Stimulated activated CD4-positive, alpha-beta T cell treated with anti-CD3 and anti-CD28 coated beads, Interleukin-15, amount 100 ng/mL, for 1 hour (primary cell): Measurements from ENCODE around the gene C2CD5.
"Not testable (repeated sequence)": the region's sequence is repeated elsewhere in the genome, so short reads cannot be mapped to it uniquely, and the experiment has no call there.

Experiments
- DNase-seq, 2 donors: peaks; one replicate each; pipeline ENCODE4 v3.0.0-alpha.2; 2020; ENCODE audit warnings: low read depth in 1 of 2, low spot score in 1 of 2

Gene C2CD5

GRCh38 chr12:22535478-22535877 is 8.9 kb downstream of the C2CD5 start:
- DNase-seq: no peak

- DNase-seq: no peak
Observed at GRCh38 chr12:22535038-22535437, 9.3 kb downstream of the C2CD5 start.

- no peak for DNase-seq
Observed at GRCh38 chr12:22533155-22533554, 11.2 kb downstream of the C2CD5 start.

DNA sequence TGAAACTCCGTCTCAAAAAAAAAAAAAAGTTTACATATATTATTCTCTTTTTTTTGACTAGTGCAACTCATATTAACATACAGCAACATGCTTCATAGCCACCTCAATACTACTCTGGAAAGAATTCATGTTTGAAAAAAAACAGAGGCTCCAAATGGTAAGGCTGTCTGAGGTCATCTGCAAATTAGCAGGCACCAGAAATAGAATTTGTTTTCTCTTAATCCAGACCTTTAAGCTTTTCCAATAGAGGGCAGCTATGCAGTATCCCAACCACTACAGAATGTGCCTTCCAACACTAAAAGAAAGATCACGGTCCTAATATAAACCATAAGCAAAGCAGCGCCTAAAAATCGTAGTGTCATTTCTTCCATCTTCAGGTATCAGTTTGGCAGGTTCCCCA is 12.0 kb downstream of the C2CD5 start:
- DNase-seq: no peak

GRCh38 chr12:22531205-22531604 is 13.1 kb downstream of the C2CD5 start:
- DNase-seq: no peak

GRCh38 chr12:22529281-22530060 is 14.9 kb downstream of the C2CD5 start:
- no peak for DNase-seq

DNA sequence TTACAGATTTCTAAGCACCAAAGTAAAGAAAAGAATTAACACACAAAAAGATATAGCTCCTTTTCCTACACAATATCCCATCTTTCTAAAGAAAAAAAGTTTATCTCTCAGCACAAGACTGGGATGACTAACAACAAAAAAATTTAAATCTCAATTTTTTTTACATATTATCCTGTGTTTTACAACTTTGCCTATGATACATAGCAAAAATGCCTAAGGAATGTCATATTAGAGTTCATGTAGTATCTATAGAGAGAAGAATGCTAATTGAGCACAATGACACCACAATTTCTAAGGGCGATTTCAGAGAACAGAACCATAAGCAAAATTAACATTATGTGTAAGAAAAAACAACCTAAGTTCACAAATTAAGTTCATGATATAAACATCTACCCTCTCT is 16.3 kb downstream of the C2CD5 start:
- no peak for DNase-seq

GRCh38 chr12:22526836-22527235 is 17.5 kb downstream of the C2CD5 start:
- no peak for DNase-seq

DNA sequence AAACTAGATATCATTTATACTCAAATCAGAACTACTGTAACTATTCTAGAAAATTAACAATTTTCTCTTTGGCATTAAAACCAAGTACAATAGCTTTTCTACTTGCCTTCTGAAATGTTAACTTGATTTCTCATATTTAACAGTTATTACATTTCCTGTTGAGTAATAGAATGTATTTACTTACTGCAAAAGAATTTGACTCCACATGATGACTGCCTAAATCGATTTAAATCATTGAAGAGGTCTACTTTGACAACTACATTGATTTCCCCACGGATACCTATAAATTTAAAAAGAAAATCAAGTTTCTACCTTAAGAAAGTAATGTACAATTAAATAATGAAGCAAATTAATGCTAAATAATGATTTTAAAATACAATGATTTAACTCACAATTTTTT is 18.9 kb downstream of the C2CD5 start:
- DNase-seq: no peak

DNA sequence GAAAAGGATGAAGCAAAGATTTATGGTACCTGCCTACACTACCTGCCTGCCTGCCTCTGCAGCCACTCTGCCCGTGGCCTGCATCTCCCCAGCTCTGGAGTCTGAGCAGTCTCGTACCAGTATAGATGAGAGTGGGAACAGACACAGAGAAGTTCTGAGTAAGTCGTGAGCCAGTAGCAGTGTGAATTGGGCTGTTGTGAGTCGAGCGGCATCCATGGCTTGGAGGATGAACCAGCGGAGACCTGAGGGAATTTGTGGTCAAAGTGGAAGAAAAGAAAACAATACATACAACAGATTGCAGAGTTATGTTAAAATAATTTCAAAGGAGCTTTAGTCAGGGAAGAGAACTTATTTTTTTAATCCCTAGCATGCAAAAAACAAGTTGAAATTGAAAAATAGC is 25.3 kb downstream of the C2CD5 start:
- DNase-seq: no peak

GRCh38 chr12:22518060-22518719 is 26.2 kb downstream of the C2CD5 start:
- no peak for DNase-seq

DNA sequence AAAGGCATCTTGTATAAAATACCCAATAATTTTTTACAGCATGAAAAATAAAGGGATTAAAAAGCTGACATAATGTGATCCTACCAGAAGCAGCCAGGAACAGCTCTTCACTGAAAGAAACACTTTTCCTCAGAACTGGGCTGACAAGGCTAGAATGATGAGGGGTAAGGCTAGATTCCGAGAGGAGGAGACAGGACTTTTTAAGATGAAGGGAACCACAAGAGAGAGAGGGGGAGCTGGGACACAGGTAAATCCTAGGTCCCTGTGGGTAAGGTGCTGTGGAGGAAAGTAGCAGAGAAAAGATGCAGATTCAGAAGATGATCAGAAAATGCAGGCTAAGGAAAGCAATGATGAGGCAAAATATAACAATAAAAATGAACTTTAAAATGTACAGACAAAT is 29.5 kb downstream of the C2CD5 start:
- DNase-seq: no peak

GRCh38 chr12:22505826-22506225 is 38.5 kb downstream of the C2CD5 start:
- DNase-seq: no peak

- no peak for DNase-seq
Observed at GRCh38 chr12:22500100-22500499, 44.2 kb downstream of the C2CD5 start.

DNA sequence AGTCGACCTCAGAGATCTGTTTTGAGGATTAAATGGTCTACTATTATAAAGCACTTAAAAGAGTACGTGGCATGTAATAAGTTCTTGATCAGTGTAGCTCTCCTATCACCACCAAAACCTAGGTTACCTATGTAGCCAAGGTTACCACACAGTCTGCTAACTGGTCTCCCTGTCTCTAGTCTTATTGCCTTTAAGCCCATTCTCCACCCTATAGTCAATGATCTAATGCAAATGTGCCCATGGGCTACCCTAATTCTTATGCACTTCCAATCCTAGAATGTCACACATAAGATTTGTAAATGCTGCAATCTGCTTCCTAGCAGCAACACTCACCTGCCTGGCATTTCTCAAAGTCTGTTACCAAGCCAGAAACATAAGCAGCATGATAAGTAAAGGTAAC is 44.9 kb downstream of the C2CD5 start:
- no peak for DNase-seq

DNA sequence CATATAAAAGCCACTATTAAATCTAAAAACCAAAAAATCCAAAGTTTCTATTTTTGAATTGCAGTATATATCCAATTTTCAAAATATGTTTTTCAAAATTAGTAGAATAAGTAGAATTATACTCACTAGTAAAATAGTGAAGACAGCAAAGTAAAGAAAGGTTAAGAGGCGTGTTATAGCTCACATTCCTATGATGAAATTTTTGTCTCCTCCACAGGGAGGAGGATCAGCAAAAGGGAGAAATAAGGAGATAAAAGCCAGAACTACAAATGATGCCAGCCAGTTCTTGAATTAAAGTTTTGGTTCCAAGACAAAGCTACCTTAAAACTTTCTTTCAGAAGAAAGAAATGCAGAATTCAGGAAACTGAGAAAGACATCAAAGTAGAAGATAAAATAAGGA is 50.0 kb downstream of the C2CD5 start:
- no peak for DNase-seq

GRCh38 chr12:22491034-22491433 is 53.3 kb downstream of the C2CD5 start:
- no peak for DNase-seq

DNA sequence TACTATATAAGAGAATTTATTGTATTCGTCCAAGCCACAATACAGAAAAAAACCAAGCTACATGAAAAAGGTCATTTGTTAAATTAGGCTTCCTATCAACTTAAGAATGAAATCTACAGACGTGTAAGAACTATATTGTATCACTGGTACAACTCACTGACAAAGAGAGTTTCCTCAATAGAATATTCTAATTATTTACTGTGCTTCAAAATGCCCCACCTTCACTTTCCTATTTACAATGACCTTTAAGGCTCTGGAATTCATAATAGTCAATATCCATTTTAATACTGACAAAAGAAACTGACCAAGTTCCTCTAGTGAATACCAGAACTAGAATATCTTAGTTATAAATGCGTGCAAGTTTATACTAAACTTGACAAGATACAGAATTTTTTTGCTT is 55.9 kb downstream of the C2CD5 start:
- no peak for DNase-seq

GRCh38 chr12:22487683-22488082 is 56.7 kb downstream of the C2CD5 start:
- DNase-seq: not testable (repeated sequence)

- no peak for DNase-seq
Observed at GRCh38 chr12:22481547-22482104, 62.7 kb downstream of the C2CD5 start.

- not testable (repeated sequence) for DNase-seq
Observed at GRCh38 chr12:22480814-22481213, 63.5 kb downstream of the C2CD5 start.

DNA sequence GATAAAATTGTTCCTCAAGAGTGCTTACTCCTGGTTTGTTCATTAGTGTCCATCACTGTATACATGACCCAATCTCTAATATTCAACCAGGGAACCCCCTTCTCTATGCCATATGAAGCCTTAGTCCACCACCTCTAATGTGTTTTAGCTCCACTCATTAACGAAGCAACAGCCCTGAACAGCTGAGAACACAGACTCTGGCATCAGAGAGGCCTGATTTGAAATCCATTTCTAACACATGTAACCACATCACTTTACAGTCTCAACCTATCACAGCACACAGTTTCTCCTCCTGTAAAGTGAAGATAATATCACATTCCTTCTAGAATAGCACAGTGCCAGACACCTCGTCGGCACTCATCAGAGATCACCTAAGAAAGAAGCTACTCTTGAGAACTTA is 64.3 kb downstream of the C2CD5 start:
- no peak for DNase-seq

DNA sequence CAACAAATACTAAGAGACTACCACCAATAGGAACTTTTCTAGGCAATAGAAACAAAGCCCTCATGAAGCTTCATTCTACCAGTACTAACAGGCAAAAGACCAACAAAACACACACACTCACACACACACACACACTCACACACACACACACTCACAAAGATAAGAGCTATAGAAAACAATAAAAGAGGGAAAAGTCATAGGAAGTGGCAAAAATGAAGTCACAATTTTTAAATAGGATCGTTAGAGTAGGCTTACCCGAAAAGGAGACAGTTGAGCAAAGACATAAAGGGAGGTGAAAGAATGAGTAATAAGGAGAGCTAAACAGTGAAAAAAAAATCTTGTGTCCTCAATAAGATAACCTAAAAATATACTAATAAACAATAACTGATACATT is 66.5 kb downstream of the C2CD5 start:
- no peak for DNase-seq
